DOHH2 (cell line): Measurements from ENCODE around the gene BNC2.

Source experiments
- H3F3A ChIP-seq: fragments of 200-600 bp; sonication (generic), shearing (Covaris generic); 2 replicates; pipeline ENCODE4 v1.6.0; 2016; ENCODE audit warnings: antibody characterized with exemption, mild to moderate bottlenecking; ENCODE audit not compliant: control insufficient read depth, insufficient read depth
- H3K27ac ChIP-seq: fragments of 200-600 bp; sonication (generic); 2 replicates; pipeline ENCODE4 v1.5.1; 2014; ENCODE audit warnings: low read depth, mild to moderate bottlenecking, low read length, moderate library complexity
- H3K27me3 ChIP-seq: fragments of 200-600 bp; sonication (generic); 2 replicates; pipeline ENCODE4 v1.6.1; 2014; ENCODE audit warnings: mild to moderate bottlenecking, low read length, mixed read lengths; ENCODE audit not compliant: control insufficient read depth
- H3K36me3 ChIP-seq: fragments of 200-600 bp; sonication (generic); 2 replicates; pipeline ENCODE4 v1.6.1; 2014; ENCODE audit warnings: mild to moderate bottlenecking, low read length, moderate library complexity, mixed read lengths; ENCODE audit not compliant: control insufficient read depth
- H3K4me1 ChIP-seq: fragments of 200-600 bp; sonication (generic); 2 replicates; pipeline ENCODE4 v1.6.1; 2014; ENCODE audit warnings: mild to moderate bottlenecking, low read length, mixed read lengths; ENCODE audit not compliant: control insufficient read depth
- H3K4me2 ChIP-seq: fragments of 200-600 bp; sonication (generic); 2 replicates; pipeline ENCODE4 v1.6.0; 2014; ENCODE audit warnings: mild to moderate bottlenecking, low read length, moderate library complexity
- H3K4me3 ChIP-seq: fragments of 200-600 bp; sonication (generic); 2 replicates; pipeline ENCODE4 v1.5.1; 2014; ENCODE audit warnings: mild to moderate bottlenecking, low read length, mixed read lengths
- H3K79me2 ChIP-seq: fragments of 200-600 bp; sonication (generic); 2 replicates; pipeline ENCODE4 v1.6.1; 2014; ENCODE audit warnings: mild to moderate bottlenecking, low read length, mixed read lengths; ENCODE audit not compliant: control insufficient read depth
- H3K9me2 ChIP-seq: fragments of 200-600 bp; sonication (generic); replicated peaks from 2 replicates; pipeline ENCODE4 v1.6.1; 2014; ENCODE audit warnings: mild to moderate bottlenecking, low read length, mixed read lengths; ENCODE audit not compliant: control insufficient read depth
- H3K9me3 ChIP-seq: fragments of 200-600 bp; sonication (generic); 2 replicates; pipeline ENCODE4 v1.6.1; 2014; ENCODE audit warnings: antibody characterized with exemption, low read length, mixed read lengths; ENCODE audit not compliant: control insufficient read depth, insufficient read depth
- H4K20me1 ChIP-seq: fragments of 200-600 bp; sonication (generic); 2 replicates; pipeline ENCODE4 v1.6.0; 2014; ENCODE audit warnings: low read depth, mild to moderate bottlenecking, antibody characterized with exemption, low read length, moderate library complexity; ENCODE audit not compliant: control insufficient read depth, insufficient read depth
- CTCF ChIP-seq: fragments of 200-600 bp; sonication (generic); IDR thresholded peaks from one replicate; pipeline ENCODE4 v1.5.1; 2014; ENCODE audit warnings: antibody characterized with exemption, mild to moderate bottlenecking, low read depth, low read length; ENCODE audit not compliant: poor library complexity, severe bottlenecking
- EZH2phosphoT487 ChIP-seq: fragments of 200-600 bp; sonication (generic); IDR thresholded peaks from 2 replicates; pipeline ENCODE4 v1.6.1; 2017; ENCODE audit warnings: borderline replicate concordance, mild to moderate bottlenecking, antibody characterized with exemption, low read length, moderate library complexity, mixed read lengths

Gene BNC2

GRCh38 chr9:16597136-16597535 is 273.3 kb downstream of the BNC2 start:
- H3K27ac ChIP-seq: no peak overlapping the region
- no peak overlapping the region for H3K4me2 ChIP-seq
- H3K79me2 ChIP-seq: no peaks in the 10 kb centered on the region
- H3K36me3 ChIP-seq: no peaks in the 10 kb centered on the region
- TF ChIP-seq EZH2phosphoT487 (no peak), CTCF (no peak)
- no peaks in the 10 kb centered on the region for H4K20me1 ChIP-seq
- H3K9me2 ChIP-seq: no peaks in the 10 kb centered on the region
- no peaks in the 10 kb centered on the region for H3F3A ChIP-seq
- no peaks in the 10 kb centered on the region for H3K27me3 ChIP-seq
- H3K4me1 ChIP-seq: no peaks in the 10 kb centered on the region
- no peak overlapping the region for H3K4me3 ChIP-seq
- no peaks in the 10 kb centered on the region for H3K9me3 ChIP-seq

- H3K4me1 ChIP-seq: no peaks in the 10 kb centered on the region
- TF ChIP-seq EZH2phosphoT487 (no peak), CTCF (no peak)
Observed at GRCh38 chr9:16595227-16595626, 275.2 kb downstream of the BNC2 start.

DNA sequence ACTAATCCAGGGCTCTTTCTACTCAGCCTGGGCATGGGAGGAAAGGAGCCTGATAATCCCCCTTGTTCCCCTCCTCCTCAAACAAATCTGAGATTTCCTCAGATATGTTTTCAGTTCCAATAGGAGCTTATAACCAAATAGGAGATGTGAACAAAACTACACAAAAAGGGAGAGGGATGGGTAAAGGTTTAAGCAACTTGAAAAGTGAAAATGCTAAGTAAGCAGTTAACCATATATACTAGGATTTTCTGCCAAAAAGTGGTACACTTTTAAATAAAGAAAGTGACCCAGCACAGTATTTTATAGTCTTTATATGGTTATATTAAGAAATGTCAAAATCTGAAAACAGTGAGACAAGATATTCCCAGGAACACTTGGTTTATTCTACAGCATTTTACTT is 275.7 kb downstream of the BNC2 start:
- H3K4me2 ChIP-seq: no peak overlapping the region
- H3K9me2 ChIP-seq: no peaks in the 10 kb centered on the region
- H4K20me1 ChIP-seq: no peaks in the 10 kb centered on the region
- H3K27me3 ChIP-seq: no peaks in the 10 kb centered on the region
- H3K27ac ChIP-seq: no peak overlapping the region
- no peaks in the 10 kb centered on the region for H3K79me2 ChIP-seq
- no peaks in the 10 kb centered on the region for H3F3A ChIP-seq
- TF ChIP-seq EZH2phosphoT487 (no peak), CTCF (no peak)
- no peak overlapping the region for H3K4me3 ChIP-seq
- H3K9me3 ChIP-seq: no peaks in the 10 kb centered on the region
- H3K4me1 ChIP-seq: no peaks in the 10 kb centered on the region
- H3K36me3 ChIP-seq: no peaks in the 10 kb centered on the region

More at GRCh38 chr9:16595227-16595626, 275.2 kb downstream of the BNC2 start:
- Histone ChIP-seq H3K4me3 (no peak overlapping the region), H3K9me2 (no peaks in the 10 kb centered on the region), H3K27me3 (no peaks in the 10 kb centered on the region), H3K79me2 (no peaks in the 10 kb centered on the region), H4K20me1 (no peaks in the 10 kb centered on the region), H3K9me3 (no peaks in the 10 kb centered on the region), H3F3A (no peaks in the 10 kb centered on the region), H3K36me3 (no peaks in the 10 kb centered on the region), H3K27ac (no peak overlapping the region), H3K4me2 (no peak overlapping the region)

DNA sequence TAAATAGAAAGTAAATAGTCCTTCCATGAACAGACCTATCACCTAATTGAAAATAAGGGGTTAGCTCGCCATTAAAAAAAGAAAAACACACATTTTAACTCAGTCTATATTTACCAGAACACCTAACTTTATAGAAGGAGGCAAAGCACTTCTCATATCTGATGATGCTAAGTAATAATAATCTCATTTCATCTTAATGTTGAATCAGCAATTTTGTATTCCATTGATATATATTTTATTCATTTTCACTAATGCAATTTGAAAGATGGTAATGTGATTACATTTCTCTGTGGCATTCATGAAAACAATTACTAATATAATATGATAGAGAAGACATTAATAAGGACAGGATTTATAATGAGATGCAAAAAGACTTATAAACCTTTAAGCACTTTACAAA is 276.7 kb downstream of the BNC2 start:
- H3F3A ChIP-seq: no peaks in the 10 kb centered on the region
- H3K27ac ChIP-seq: no peak overlapping the region
- no peaks in the 10 kb centered on the region for H3K9me2 ChIP-seq
- H4K20me1 ChIP-seq: no peaks in the 10 kb centered on the region
- H3K4me1 ChIP-seq: no peaks in the 10 kb centered on the region
- no peak overlapping the region for H3K4me3 ChIP-seq
- no peaks in the 10 kb centered on the region for H3K27me3 ChIP-seq
- H3K36me3 ChIP-seq: no peaks in the 10 kb centered on the region
- no peak for TF ChIP-seq CTCF
- TF ChIP-seq EZH2phosphoT487: no peak
- H3K4me2 ChIP-seq: no peak overlapping the region
- no peaks in the 10 kb centered on the region for H3K9me3 ChIP-seq
- H3K79me2 ChIP-seq: no peaks in the 10 kb centered on the region
